SK-N-SH treated with all-trans-retinoic acid at 6 μM for 48 hours (cell line): Measurements from ENCODE around the gene POP4.
A peak's percentile ranks its signal among the peaks of the same experiment; 100 is the strongest.

ENCODE experiments used
- ATAC-seq: fragments of 200-7000 bp; cut with Tn5 transposase; 3 replicates; pipeline ENCODE4 v1.9.1; 2020; ENCODE audit warnings: mild to moderate bottlenecking, moderate library complexity
- BACH2 ChIP-seq: fragments of 250-450 bp; sonication (Bioruptor Pico); IDR thresholded peaks from 2 replicates; pipeline ENCODE4 v1.9.0; 2021; ENCODE audit warnings: mild to moderate bottlenecking, borderline replicate concordance
- CREB5 ChIP-seq: fragments of 250-450 bp; sonication (Bioruptor Pico); IDR thresholded peaks from 2 replicates; pipeline ENCODE4 v1.5.1; 2020; ENCODE audit warnings: low read depth, mild to moderate bottlenecking, moderate library complexity
- CSDC2 ChIP-seq: fragments of 250-450 bp; sonication (Bioruptor Pico); IDR thresholded peaks from 2 replicates; pipeline ENCODE4 v1.5.0; 2020; ENCODE audit warnings: mild to moderate bottlenecking, moderate library complexity
- ESRRG ChIP-seq: fragments of 250-450 bp; sonication (Bioruptor Pico); IDR thresholded peaks from 2 replicates; pipeline ENCODE4 v1.6.1; 2021; ENCODE audit warnings: mild to moderate bottlenecking
- GLIS3 ChIP-seq: fragments of 250-450 bp; sonication (Bioruptor Pico); IDR thresholded peaks from 2 replicates; pipeline ENCODE4 v1.5.0; 2020; ENCODE audit warnings: mild to moderate bottlenecking, moderate library complexity
- ISL1 ChIP-seq: fragments of 250-450 bp; sonication (Bioruptor Pico); IDR thresholded peaks from 2 replicates; pipeline ENCODE4 v2.1.2; 2022; ENCODE audit warnings: mild to moderate bottlenecking, moderate library complexity
- OSR1 ChIP-seq: fragments of 250-450 bp; sonication (Bioruptor Pico); IDR thresholded peaks from 2 replicates; pipeline ENCODE4 v1.8.0; 2022; ENCODE audit warnings: moderate library complexity, mild to moderate bottlenecking, inconsistent platforms
- PATZ1 ChIP-seq: fragments of 250-450 bp; sonication (Bioruptor Pico); IDR thresholded peaks from 2 replicates; pipeline ENCODE4 v1.8.0; 2020; ENCODE audit warnings: mild to moderate bottlenecking, moderate library complexity, borderline replicate concordance
- POU6F1 ChIP-seq: fragments of 250-450 bp; sonication (Bioruptor Pico); IDR thresholded peaks from 2 replicates; pipeline ENCODE4 v1.8.0; 2021; ENCODE audit warnings: low read depth, mild to moderate bottlenecking, moderate library complexity, borderline replicate concordance
- PPARA ChIP-seq: fragments of 250-450 bp; sonication (Bioruptor Pico); IDR thresholded peaks from 2 replicates; pipeline ENCODE4 v1.5.0; 2020; ENCODE audit warnings: mild to moderate bottlenecking, borderline replicate concordance
- RARB ChIP-seq: fragments of 250-450 bp; sonication (Bioruptor Pico); IDR thresholded peaks from 2 replicates; pipeline ENCODE4 v1.8.0; 2021; ENCODE audit warnings: mild to moderate bottlenecking, moderate library complexity
- TCF4 ChIP-seq: fragments of 250-450 bp; sonication (Bioruptor Pico); IDR thresholded peaks from 2 replicates; pipeline ENCODE4 v1.8.0; 2021; ENCODE audit warnings: mild to moderate bottlenecking, moderate library complexity, borderline replicate concordance
- TOX ChIP-seq: fragments of 250-450 bp; sonication (Bioruptor Pico); IDR thresholded peaks from 2 replicates; pipeline ENCODE4 v1.8.0; 2021; ENCODE audit warnings: mild to moderate bottlenecking, moderate library complexity, borderline replicate concordance
- ZC3H10 ChIP-seq: fragments of 250-450 bp; sonication (Bioruptor Pico); IDR thresholded peaks from 2 replicates; pipeline ENCODE4 v1.5.1; 2021; ENCODE audit warnings: mild to moderate bottlenecking, moderate library complexity
- ZFP3 ChIP-seq: fragments of 250-450 bp; sonication (Bioruptor Pico); IDR thresholded peaks from 2 replicates; pipeline ENCODE4 v1.5.0; 2020; ENCODE audit warnings: mild to moderate bottlenecking, moderate library complexity
- ZFP30 ChIP-seq: fragments of 450-650 bp; formaldehyde crosslinking; IDR thresholded peaks from 2 replicates; pipeline ENCODE4 v1.5.0; 2022; ENCODE audit warnings: mild to moderate bottlenecking, moderate library complexity
- ZNF70 ChIP-seq: fragments of 450-650 bp; formaldehyde crosslinking; IDR thresholded peaks from 2 replicates; pipeline ENCODE4 v1.5.0; 2020; ENCODE audit warnings: mild to moderate bottlenecking, moderate library complexity
- ZNF8 ChIP-seq: fragments of 450-650 bp; formaldehyde crosslinking; IDR thresholded peaks from 2 replicates; pipeline ENCODE4 v1.5.0; 2020; ENCODE audit warnings: mild to moderate bottlenecking, moderate library complexity
- TF ChIP-seq, protein P1 (sequence below): fragments of 250-450 bp; sonication (Bioruptor Pico); IDR thresholded peaks from 2 replicates; pipeline ENCODE4 v1.5.0; 2020; ENCODE audit warnings: mild to moderate bottlenecking, moderate library complexity

POP4 gene

GRCh38 chr19:29598036-29598435 lies 8.0 kb upstream of the POP4 start:
- no peak; the same call in 2 of the 3 replicates for ATAC-seq
- no peak for TF ChIP-seq CSDC2 (CRISPR knock-in tag)
- TF ChIP-seq ESRRG (CRISPR knock-in tag), result no peak

DNA sequence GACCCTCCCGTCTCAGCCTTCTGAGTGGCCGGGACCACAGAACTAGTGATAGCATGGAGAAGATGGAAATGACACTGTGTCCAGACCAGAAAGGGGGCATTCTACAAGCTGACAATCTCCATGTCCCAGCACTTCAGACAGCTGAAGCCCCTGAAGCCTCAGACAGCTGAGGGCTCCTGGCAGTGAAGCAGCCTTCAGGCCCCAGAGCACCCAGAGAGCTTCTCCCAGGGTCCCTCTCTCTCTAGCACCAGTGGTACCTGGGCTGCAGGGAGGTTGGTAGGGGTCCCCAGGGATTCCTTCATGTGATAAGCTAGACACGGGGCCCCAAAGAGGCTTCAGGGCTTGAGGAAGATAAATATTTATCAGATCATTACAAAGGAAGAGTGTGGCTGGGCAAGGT lies 7.6 kb upstream of the POP4 start:
- ATAC-seq, result no peak
- TF ChIP-seq GLIS3 (no peak), ESRRG (CRISPR knock-in tag) (no peak)
- TF ChIP-seq, all 23 proteins: peak for 0

GRCh38 chr19:29603308-29603707 lies 2.8 kb upstream of the POP4 start:
- no peak for TF ChIP-seq ZFP3 (CRISPR knock-in tag)
- TF ChIP-seq, protein P1, sequence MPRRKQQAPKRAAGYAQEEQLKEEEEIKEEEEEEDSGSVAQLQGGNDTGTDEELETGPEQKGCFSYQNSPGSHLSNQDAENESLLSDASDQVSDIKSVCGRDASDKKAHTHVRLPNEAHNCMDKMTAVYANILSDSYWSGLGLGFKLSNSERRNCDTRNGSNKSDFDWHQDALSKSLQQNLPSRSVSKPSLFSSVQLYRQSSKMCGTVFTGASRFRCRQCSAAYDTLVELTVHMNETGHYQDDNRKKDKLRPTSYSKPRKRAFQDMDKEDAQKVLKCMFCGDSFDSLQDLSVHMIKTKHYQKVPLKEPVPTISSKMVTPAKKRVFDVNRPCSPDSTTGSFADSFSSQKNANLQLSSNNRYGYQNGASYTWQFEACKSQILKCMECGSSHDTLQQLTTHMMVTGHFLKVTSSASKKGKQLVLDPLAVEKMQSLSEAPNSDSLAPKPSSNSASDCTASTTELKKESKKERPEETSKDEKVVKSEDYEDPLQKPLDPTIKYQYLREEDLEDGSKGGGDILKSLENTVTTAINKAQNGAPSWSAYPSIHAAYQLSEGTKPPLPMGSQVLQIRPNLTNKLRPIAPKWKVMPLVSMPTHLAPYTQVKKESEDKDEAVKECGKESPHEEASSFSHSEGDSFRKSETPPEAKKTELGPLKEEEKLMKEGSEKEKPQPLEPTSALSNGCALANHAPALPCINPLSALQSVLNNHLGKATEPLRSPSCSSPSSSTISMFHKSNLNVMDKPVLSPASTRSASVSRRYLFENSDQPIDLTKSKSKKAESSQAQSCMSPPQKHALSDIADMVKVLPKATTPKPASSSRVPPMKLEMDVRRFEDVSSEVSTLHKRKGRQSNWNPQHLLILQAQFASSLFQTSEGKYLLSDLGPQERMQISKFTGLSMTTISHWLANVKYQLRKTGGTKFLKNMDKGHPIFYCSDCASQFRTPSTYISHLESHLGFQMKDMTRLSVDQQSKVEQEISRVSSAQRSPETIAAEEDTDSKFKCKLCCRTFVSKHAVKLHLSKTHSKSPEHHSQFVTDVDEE (CRISPR knock-in tag), result no peak
- TF ChIP-seq ZFP30, result no peak
- no peak for TF ChIP-seq PPARA (CRISPR knock-in tag)
- no peak for TF ChIP-seq TOX
- TF ChIP-seq ISL1 (CRISPR knock-in tag), result no peak
- TF ChIP-seq ESRRG (CRISPR knock-in tag), result no peak
- TF ChIP-seq CREB5 (CRISPR knock-in tag), result no peak
- no peak for TF ChIP-seq ZC3H10
- TF ChIP-seq ZNF8 (CRISPR knock-in tag), result no peak
- TF ChIP-seq RARB (CRISPR knock-in tag), result no peak
- TF ChIP-seq PATZ1 (CRISPR knock-in tag), result no peak
- no peak for TF ChIP-seq ZNF70
- TF ChIP-seq TCF4, result no peak
- no peak for TF ChIP-seq GLIS3
- no peak for ATAC-seq

GRCh38 chr19:29606420-29606747 lies 301 bp downstream of the POP4 start:
- no peak for TF ChIP-seq POU6F1
- no peak for TF ChIP-seq ESRRG (CRISPR knock-in tag)
- 0 out of 2 replicates have a peak, but pooled peaks have one; percentile 2 for TF ChIP-seq ZNF70
- peak; percentile 59 for ATAC-seq

DNA sequence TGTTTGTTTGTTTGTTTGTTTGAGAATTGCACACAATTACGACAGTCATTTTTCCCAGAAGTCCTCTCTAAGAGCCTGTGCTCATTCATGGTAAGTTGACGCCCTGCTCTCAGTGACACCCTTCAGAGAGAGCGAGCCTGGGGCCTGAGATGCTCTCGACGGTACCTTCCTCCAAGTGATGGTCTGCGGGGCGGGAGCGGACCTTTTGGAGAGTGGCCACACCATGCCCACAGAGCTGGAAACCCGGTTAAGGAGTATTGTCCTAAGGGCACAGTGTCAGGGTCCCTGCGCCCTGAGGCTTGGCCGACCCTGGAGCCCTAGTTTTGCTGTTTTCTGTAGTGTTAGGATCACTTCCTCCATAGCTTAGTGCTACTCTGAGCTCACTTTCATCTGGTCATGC lies 3.6 kb downstream of the POP4 start:
- no peak for TF ChIP-seq PPARA (CRISPR knock-in tag)
- TF ChIP-seq PATZ1 (CRISPR knock-in tag), result no peak
- TF ChIP-seq POU6F1, result no peak
- no peak for TF ChIP-seq CREB5 (CRISPR knock-in tag)
- TF ChIP-seq ZFP30, result no peak
- no peak for TF ChIP-seq OSR1 (CRISPR knock-in tag)
- TF ChIP-seq CSDC2 (CRISPR knock-in tag), result no peak
- no peak for TF ChIP-seq BACH2 (CRISPR knock-in tag)
- TF ChIP-seq, all 23 proteins: peak for 0
- ATAC-seq, result no peak
